ENCODE measurements around the gene BCL7C.

The BCL7C gene

GRCh38 chr16:30853758-30854157, 40.1 kb downstream of the BCL7C start:
- Histone ChIP-seq H3K4me2 (no peak overlapping the region), H3K79me2 (ENCODE audit: insufficient read depth, low read depth) (no peaks in the 10 kb centered on the region), H3K27me3 (ENCODE audit: insufficient read depth, low read depth) (no peaks in the 10 kb centered on the region), H3K4me3 (IDR thresholded peaks at IDR 0.05; ENCODE audit: insufficient read depth, low read depth, low read length) (no peak overlapping the region), H3K4me1 (ENCODE audit: low read depth, poor library complexity, severe bottlenecking) (no peaks in the 10 kb centered on the region), H3K27ac (no peak overlapping the region), H2AFZ (ENCODE audit: low read depth) (no peak overlapping the region), H3K9ac (no peak overlapping the region), H3K36me3 (ENCODE audit: insufficient read depth) (no peaks in the 10 kb centered on the region), H4K20me1 (ENCODE audit: insufficient read depth) (no peaks in the 10 kb centered on the region)
- no peak for TF ChIP-seq CTCF (conservative IDR thresholded peaks at IDR 0.05; ENCODE audit: low read depth, low read length)

DNA sequence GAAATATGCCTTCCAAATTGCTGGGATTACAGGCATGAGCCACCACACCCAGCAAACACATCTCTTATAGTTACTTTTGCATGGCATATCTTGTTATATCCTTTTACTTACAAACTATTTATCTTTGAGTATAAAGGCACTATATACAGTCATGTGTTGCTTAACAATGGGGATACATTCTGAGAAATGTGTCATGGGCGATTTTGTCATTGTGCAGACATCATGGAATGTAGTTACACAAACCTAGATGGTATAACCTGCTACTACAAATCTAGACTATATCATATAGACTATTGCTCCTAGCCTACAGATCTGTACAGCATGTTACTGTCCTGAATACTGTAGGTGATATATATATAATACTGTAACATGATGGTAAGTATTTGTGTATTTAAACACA, 43.6 kb downstream of the BCL7C start:
- H3K4me1 ChIP-seq (ENCODE audit: low read depth, poor library complexity, severe bottlenecking), result peaks cover under 1% of the 10 kb centered on the region
- TF ChIP-seq CTCF (conservative IDR thresholded peaks at IDR 0.05; ENCODE audit: low read depth, low read length), result no peak
- H3K79me2 ChIP-seq (ENCODE audit: insufficient read depth, low read depth), result no peaks in the 10 kb centered on the region
- no peak overlapping the region for H3K4me3 ChIP-seq (IDR thresholded peaks at IDR 0.05; ENCODE audit: insufficient read depth, low read depth, low read length)
- no peak overlapping the region for H3K4me2 ChIP-seq
- H2AFZ ChIP-seq (ENCODE audit: low read depth), result no peak overlapping the region
- no peaks in the 10 kb centered on the region for H3K27me3 ChIP-seq (ENCODE audit: insufficient read depth, low read depth)
- H3K27ac ChIP-seq, result no peak overlapping the region
- no peak overlapping the region for H3K9ac ChIP-seq
- H4K20me1 ChIP-seq (ENCODE audit: insufficient read depth), result no peaks in the 10 kb centered on the region
- no peaks in the 10 kb centered on the region for H3K36me3 ChIP-seq (ENCODE audit: insufficient read depth)

GRCh38 chr16:30846649-30847402, 47.1 kb downstream of the BCL7C start:
- H3K4me3 ChIP-seq (IDR thresholded peaks at IDR 0.05; ENCODE audit: insufficient read depth, low read depth, low read length), result no peak overlapping the region
- H3K36me3 ChIP-seq (ENCODE audit: insufficient read depth), result no peaks in the 10 kb centered on the region
- H4K20me1 ChIP-seq (ENCODE audit: insufficient read depth), result no peaks in the 10 kb centered on the region
- H3K79me2 ChIP-seq (ENCODE audit: insufficient read depth, low read depth), result no peaks in the 10 kb centered on the region
- peaks cover 6% of the 10 kb centered on the region for H3K4me1 ChIP-seq (ENCODE audit: low read depth, poor library complexity, severe bottlenecking)
- no peaks in the 10 kb centered on the region for H3K27me3 ChIP-seq (ENCODE audit: insufficient read depth, low read depth)
- H2AFZ ChIP-seq (ENCODE audit: low read depth), result no peak overlapping the region
- H3K9ac ChIP-seq, result no peak overlapping the region
- H3K4me2 ChIP-seq, result no peak overlapping the region
- no peak for TF ChIP-seq CTCF (conservative IDR thresholded peaks at IDR 0.05; ENCODE audit: low read depth, low read length)
- no peak overlapping the region for H3K27ac ChIP-seq

GRCh38 chr16:30844671-30845449, 49.0 kb downstream of the BCL7C start:
- peak; percentile 95 for TF ChIP-seq CTCF (conservative IDR thresholded peaks at IDR 0.05; ENCODE audit: low read depth, low read length)
- no peaks in the 10 kb centered on the region for H3K36me3 ChIP-seq (ENCODE audit: insufficient read depth)
- peak overlapping the region; percentile 15; the same call in 1 of the 2 replicates for H3K4me2 ChIP-seq
- no peak overlapping the region for H3K9ac ChIP-seq
- H3K4me3 ChIP-seq (IDR thresholded peaks at IDR 0.05; ENCODE audit: insufficient read depth, low read depth, low read length), result no peak overlapping the region
- no peak overlapping the region for H3K27ac ChIP-seq
- no peaks in the 10 kb centered on the region for H3K27me3 ChIP-seq (ENCODE audit: insufficient read depth, low read depth)
- H4K20me1 ChIP-seq (ENCODE audit: insufficient read depth), result no peaks in the 10 kb centered on the region
- H3K79me2 ChIP-seq (ENCODE audit: insufficient read depth, low read depth), result no peaks in the 10 kb centered on the region
- H3K4me1 ChIP-seq (ENCODE audit: low read depth, poor library complexity, severe bottlenecking), result peaks cover 6% of the 10 kb centered on the region
- peak overlapping the region; percentile 88 for H2AFZ ChIP-seq (ENCODE audit: low read depth)
